ENCODE data around the gene PTGR3. TPM values are rescaled to one million over a fixed set of nuclear protein-coding genes. Genes with fewer than 3 reads are reported as not detected.
A peak's percentile ranks its signal among the peaks of the same experiment; 100 is the strongest.

The PTGR3 gene
- total and polyA plus RNA-seq, 8 donors, result 7.2 to 23.0 (median 18.1) TPM

GRCh38 chr18:75201282-75202270 is 7.4 kb downstream of the PTGR3 start:
- no peaks in the 10 kb centered on the region for H3K27me3 ChIP-seq
- H3K4me3 ChIP-seq, result peak overlapping the region in 1 of 4 donors; percentile 4
- peak overlapping the region; percentile 55 to 67 (median 62) for H3K27ac ChIP-seq
- no peak for TF ChIP-seq CTCF (IDR thresholded peaks at IDR 0.05)
- peak; percentile 83 to 87 (median 85) for ATAC-seq
- peak in 4 of 6 donors; percentile 57 to 66 (median 62) for DNase-seq
- intact Hi-C loops (cut with DNase I), result no loop called here
- FAIRE-seq, result no peak
- peaks cover 24 to 40% (median 29%) of the 10 kb centered on the region in 3 donors for H3K4me1 ChIP-seq
- H3K36me3 ChIP-seq, result no peaks in the 10 kb centered on the region
- 41 to 47% methylated on average over 18 of the region's 18 CpGs for WGBS, 2 donors
- H3K9me3 ChIP-seq, result no peaks in the 10 kb centered on the region

- FAIRE-seq (no peak), ATAC-seq (no peak), DNase-seq (no peak)
- Histone ChIP-seq H3K9me3 (no peaks in the 10 kb centered on the region), H3K4me1 (peaks cover 24 to 33% (median 26%) of the 10 kb centered on the region in 3 donors), H3K36me3 (no peaks in the 10 kb centered on the region), H3K27me3 (no peaks in the 10 kb centered on the region), H3K27ac (peak overlapping the region in 3 of 4 donors; percentile 57 to 67 (median 66)), H3K4me3 (no peak overlapping the region)
- TF ChIP-seq CTCF (IDR thresholded peaks at IDR 0.05), result no peak
- intact Hi-C loops (cut with DNase I), result no loop called here
- 70 to 85% methylated on average over 7 of the region's 7 CpGs for WGBS, 2 donors
These were observed 8.2 kb downstream of the PTGR3 start for GRCh38 chr18:75200605-75201280.

- no peaks in the 10 kb centered on the region for H3K9me3 ChIP-seq
- no peak for TF ChIP-seq CTCF (IDR thresholded peaks at IDR 0.05)
- H3K4me3 ChIP-seq, result no peak overlapping the region
- no peak overlapping the region for H3K27ac ChIP-seq
- FAIRE-seq (no peak), ATAC-seq (no peak), DNase-seq (no peak)
- no peaks in the 10 kb centered on the region for H3K27me3 ChIP-seq
- peaks cover 24 to 32% (median 26%) of the 10 kb centered on the region in 3 donors for H3K4me1 ChIP-seq
- intact Hi-C loops (cut with DNase I), result no loop called here
- 97% methylated on average over 13 of the region's 13 CpGs for WGBS, 2 donors
- no peaks in the 10 kb centered on the region for H3K36me3 ChIP-seq
These were observed 8.9 kb downstream of the PTGR3 start for GRCh38 chr18:75200071-75200470.

GRCh38 chr18:75199327-75199726 is 9.6 kb downstream of the PTGR3 start:
- FAIRE-seq, result no peak
- H3K36me3 ChIP-seq, result no peaks in the 10 kb centered on the region
- ATAC-seq, result no peak
- H3K4me1 ChIP-seq, result peaks cover 24 to 29% (median 26%) of the 10 kb centered on the region in 3 donors
- H3K9me3 ChIP-seq, result no peaks in the 10 kb centered on the region
- H3K4me3 ChIP-seq, result no peak overlapping the region
- TF ChIP-seq CTCF (IDR thresholded peaks at IDR 0.05), result no peak
- no peaks in the 10 kb centered on the region for H3K27me3 ChIP-seq
- no peak overlapping the region for H3K27ac ChIP-seq
- intact Hi-C loops (cut with DNase I), result no loop called here
- DNase-seq, result no peak
- WGBS, 2 donors, result 74 to 78% methylated on average over 4 of the region's 4 CpGs

Measured in pancreas (tissue), 10 donors.